GM18511 (cell line): Measurements from ENCODE around the gene ABCA4.

ENCODE experiments used
- ATAC-seq: cut with Tn5 transposase; IDR thresholded peaks from one replicate; pipeline ENCODE4 v1.9.1; 2021; ENCODE audit warnings: mild to moderate bottlenecking, moderate library complexity; ENCODE audit not compliant: unreplicated experiment

ABCA4 gene

GRCh38 chr1:94105581-94105952 is 15.4 kb downstream of the ABCA4 start:
- ATAC-seq: no peak

- no peak for ATAC-seq
Measured at GRCh38 chr1:94104776-94105580, 16.0 kb downstream of the ABCA4 start.

GRCh38 chr1:94104127-94104684 is 16.7 kb downstream of the ABCA4 start:
- ATAC-seq: no peak

- no peak for ATAC-seq
Measured at GRCh38 chr1:94103608-94104007, 17.3 kb downstream of the ABCA4 start.

- ATAC-seq: no peak
Measured at GRCh38 chr1:94101613-94102525, 19.1 kb downstream of the ABCA4 start.

- ATAC-seq: no peak
Measured at GRCh38 chr1:94100785-94101612, 19.9 kb downstream of the ABCA4 start.

- no peak for ATAC-seq
Measured at GRCh38 chr1:94100129-94100784, 20.7 kb downstream of the ABCA4 start.

GRCh38 chr1:94099303-94099702 is 21.6 kb downstream of the ABCA4 start:
- no peak for ATAC-seq

- no peak for ATAC-seq
Measured at GRCh38 chr1:94098585-94099111, 22.3 kb downstream of the ABCA4 start.

GRCh38 chr1:94096797-94097549 is 24.0 kb downstream of the ABCA4 start:
- ATAC-seq: no peak

- no peak for ATAC-seq
Measured at GRCh38 chr1:94095744-94096469, 25.0 kb downstream of the ABCA4 start.

- ATAC-seq: no peak
Measured at GRCh38 chr1:94095112-94095637, 25.8 kb downstream of the ABCA4 start.

GRCh38 chr1:94094469-94095111 is 26.4 kb downstream of the ABCA4 start:
- no peak for ATAC-seq

GRCh38 chr1:94093996-94094395 is 27.0 kb downstream of the ABCA4 start:
- ATAC-seq: no peak

- no peak for ATAC-seq
Measured at GRCh38 chr1:94093396-94093795, 27.6 kb downstream of the ABCA4 start.

- ATAC-seq: no peak
Measured at GRCh38 chr1:94092210-94092613, 28.7 kb downstream of the ABCA4 start.

- no peak for ATAC-seq
Measured at GRCh38 chr1:94090761-94091160, 30.2 kb downstream of the ABCA4 start.

GRCh38 chr1:94087193-94087592 is 33.8 kb downstream of the ABCA4 start:
- ATAC-seq: no peak
